IMR-90 (cell line): ENCODE data around the gene NRCAM. TPM values are rescaled to one million over a fixed set of nuclear protein-coding genes. Genes with fewer than 3 reads are reported as not detected.

Experiments used
- ATAC-seq: fragments of 200-7000 bp; cut with Tn5 transposase; 2 replicates; pipeline ENCODE4 v1.9.1; 2020; ENCODE audit warnings: low read depth, mild to moderate bottlenecking, moderate library complexity
- BruUV-seq: library from RNA; stranded (reverse); fragments of 400-500 nt; replicated peaks from 2 replicates; lab custom pipeline; 2021; lab: Mats Ljungman, UMichigan
- CTCF ChIA-PET: fragments of 300-600 bp; formaldehyde crosslinking; extraction: SDS; loops from one replicate; lab custom pipeline; 2021; ENCODE audit warnings: antibody characterized with exemption; lab: Yijun Ruan, JAX
- POLR2A ChIA-PET: fragments of 300-600 bp; sonication (Branson Sonifier 250); formaldehyde crosslinking; loops from one replicate; lab custom pipeline; 2022; ENCODE audit warnings: antibody characterized with exemption; ENCODE audit not compliant: unreplicated experiment; lab: Charles Lee
- DNase-seq: peaks from one replicate; pipeline ENCODE4 v3.0.0; 2013
- H2AFZ ChIP-seq: replicated peaks from 2 replicates; pipeline ENCODE3; 2013; ENCODE audit warnings: low read length, mild to moderate bottlenecking; ENCODE audit not compliant: poor library complexity
- H2AK5ac ChIP-seq: 2 replicates; pipeline ENCODE4 v1.6.1; 2013; ENCODE audit warnings: low read depth, low read length, inconsistent platforms
- H2AK9ac ChIP-seq: replicated peaks from 2 replicates; pipeline ENCODE3; 2013; ENCODE audit warnings: mild to moderate bottlenecking, low read depth, low read length, moderate library complexity; ENCODE audit not compliant: poor library complexity
- H2BK120ac ChIP-seq: 2 replicates; pipeline ENCODE4 v1.6.1; 2013; ENCODE audit warnings: low read depth, low read length, inconsistent platforms
- H2BK15ac ChIP-seq: 3 replicates; pipeline ENCODE4 v1.6.1; 2013; ENCODE audit warnings: low read depth, low read length, inconsistent platforms
- H2BK20ac ChIP-seq: 2 replicates; pipeline ENCODE4 v1.6.1; 2013; ENCODE audit warnings: low read depth, mild to moderate bottlenecking, inconsistent platforms, low read length, moderate library complexity
- H2BK5ac ChIP-seq: 2 replicates; pipeline ENCODE4 v1.6.1; 2013; ENCODE audit warnings: mild to moderate bottlenecking, low read depth, low read length, inconsistent platforms; ENCODE audit not compliant: poor library complexity, severe bottlenecking
- H3K14ac ChIP-seq: replicated peaks from 2 replicates; pipeline ENCODE4 v1.6.1; 2013; ENCODE audit warnings: low read depth, low read length, inconsistent platforms
- H3K18ac ChIP-seq: 2 replicates; pipeline ENCODE4 v1.6.1; 2013; ENCODE audit warnings: low read depth, low read length, control low read depth
- H3K23ac ChIP-seq: 2 replicates; pipeline ENCODE4 v1.6.1; 2013; ENCODE audit warnings: low read depth, low read length, inconsistent platforms
- H3K27ac ChIP-seq: 2 replicates; pipeline ENCODE4 v1.5.1; 2013; ENCODE audit warnings: mild to moderate bottlenecking, control low read depth, low read length; ENCODE audit not compliant: insufficient read depth
- H3K27me3 ChIP-seq: 2 replicates; pipeline ENCODE4 v1.6.1; 2013; ENCODE audit warnings: low read length; ENCODE audit not compliant: control insufficient read depth, insufficient read depth
- H3K36me3 ChIP-seq: 2 replicates; pipeline ENCODE4 v1.6.1; 2013; ENCODE audit warnings: low read length, mixed read lengths; ENCODE audit not compliant: control insufficient read depth, insufficient read depth
- H3K4ac ChIP-seq: 2 replicates; pipeline ENCODE4 v1.6.1; 2013; ENCODE audit warnings: low read depth, low read length, inconsistent platforms
- H3K4me1 ChIP-seq: 2 replicates; pipeline ENCODE4 v1.6.1; 2013; ENCODE audit warnings: low read length, mixed read lengths; ENCODE audit not compliant: control insufficient read depth, insufficient read depth
- H3K4me2 ChIP-seq: 2 replicates; pipeline ENCODE4 v1.6.1; 2013; ENCODE audit warnings: low read depth, mild to moderate bottlenecking, control low read depth, low read length, moderate library complexity
- H3K4me3 ChIP-seq: 2 replicates; pipeline ENCODE4 v1.5.1; 2013; ENCODE audit warnings: low read depth, mild to moderate bottlenecking, control low read depth, low read length, moderate library complexity; ENCODE audit not compliant: insufficient read depth
- H3K56ac ChIP-seq: 2 replicates; pipeline ENCODE4 v1.6.1; 2013; ENCODE audit warnings: low read length, inconsistent platforms; ENCODE audit not compliant: insufficient read depth; ENCODE audit errors: extremely low read depth
- H3K79me1 ChIP-seq, 2 experiments: 2 replicates each; pipeline ENCODE4 v1.6.1; 2013; ENCODE audit warnings: low read length in 2 of 2, inconsistent platforms in 1 of 2, low read depth in 1 of 2
- H3K9ac ChIP-seq: 2 replicates; pipeline ENCODE4 v1.6.1; 2013; ENCODE audit warnings: low read depth, low read length, control low read depth
- H3K9me1 ChIP-seq: 2 replicates; pipeline ENCODE4 v1.6.1; 2013; ENCODE audit warnings: low read length, inconsistent platforms; ENCODE audit not compliant: insufficient read depth
- H3K9me3 ChIP-seq: 2 replicates; pipeline ENCODE4 v1.6.1; 2013; ENCODE audit warnings: low read length; ENCODE audit not compliant: control insufficient read depth, insufficient read depth
- H4K20me1 ChIP-seq: 2 replicates; pipeline ENCODE4 v1.6.1; 2013; ENCODE audit warnings: low read length, inconsistent platforms; ENCODE audit not compliant: insufficient read depth
- H4K5ac ChIP-seq: 2 replicates; pipeline ENCODE4 v1.6.1; 2013; ENCODE audit warnings: mild to moderate bottlenecking, low read depth, low read length, control low read depth
- H4K8ac ChIP-seq, 2 experiments: 2 replicates each; pipeline ENCODE4 v1.6.1; 2013; ENCODE audit warnings: low read depth in 2 of 2, low read length in 2 of 2, control low read depth in 1 of 2, inconsistent platforms in 1 of 2
- H4K91ac ChIP-seq: 2 replicates; pipeline ENCODE4 v1.6.1; 2013; ENCODE audit warnings: low read depth, low read length, inconsistent platforms; ENCODE audit not compliant: insufficient read depth
- BHLHE40 ChIP-seq: fragments of 150-350 bp; IDR thresholded peaks from 2 replicates; pipeline ENCODE4 v1.6.1; 2016; ENCODE audit warnings: mild to moderate bottlenecking, low read depth, low read length
- CEBPB ChIP-seq: IDR thresholded peaks from 2 replicates; pipeline ENCODE4 v1.6.1; 2012; ENCODE audit warnings: low read depth, low read length, improper control_type of control experiment
- CHD1 ChIP-seq: IDR thresholded peaks from 2 replicates; pipeline ENCODE4 v1.6.1; 2012; ENCODE audit warnings: low read depth, low read length, improper control_type of control experiment
- FOS ChIP-seq: fragments of 150-350 bp; IDR thresholded peaks from 2 replicates; pipeline ENCODE4 v1.6.1; 2016; ENCODE audit warnings: low read depth, low read length
- MAFK ChIP-seq: IDR thresholded peaks from 2 replicates; pipeline ENCODE4 v1.6.1; 2012; ENCODE audit warnings: low read depth, low read length, improper control_type of control experiment
- MAZ ChIP-seq: IDR thresholded peaks from 2 replicates; pipeline ENCODE4 v1.6.1; 2012; ENCODE audit warnings: low read depth, mild to moderate bottlenecking, low read length, improper control_type of control experiment, moderate library complexity, borderline replicate concordance
- MXI1 ChIP-seq: IDR thresholded peaks from 2 replicates; pipeline ENCODE4 v1.6.1; 2012; ENCODE audit warnings: low read depth, mild to moderate bottlenecking, low read length, moderate library complexity, borderline replicate concordance
- POLR2A ChIP-seq: IDR thresholded peaks from 2 replicates; pipeline ENCODE4 v1.6.1; 2012; ENCODE audit warnings: mild to moderate bottlenecking, low read depth, low read length
- RAD21 ChIP-seq: IDR thresholded peaks from 2 replicates; pipeline ENCODE4 v1.6.1; 2012; ENCODE audit warnings: low read length, improper control_type of control experiment
- RCOR1 ChIP-seq: IDR thresholded peaks from 2 replicates; pipeline ENCODE4 v1.6.1; 2012; ENCODE audit warnings: mild to moderate bottlenecking, low read length, improper control_type of control experiment; ENCODE audit not compliant: insufficient replicate concordance
- RFX5 ChIP-seq: IDR thresholded peaks from 2 replicates; pipeline ENCODE4 v1.8.0; 2012; ENCODE audit warnings: low read depth, mild to moderate bottlenecking, low read length, moderate library complexity
- SMC3 ChIP-seq: fragments of 150-350 bp; IDR thresholded peaks from 2 replicates; pipeline ENCODE4 v1.6.1; 2016; ENCODE audit warnings: low read depth, mild to moderate bottlenecking, antibody characterized with exemption, low read length, moderate library complexity
- WGBS, 2 experiments: methylation state at CpG; one replicate each; pipeline versions ENCODE4 v1.1.5 to v1.1.7; 2013; ENCODE audit warnings: missing lambda C conversion rate in 2 of 2; ENCODE audit not compliant: insufficient read length in 1 of 2; ENCODE audit errors: extremely low coverage in 2 of 2; 5-methylcytosine and 5-hydroxymethylcytosine counted together
- dilution Hi-C: fragments of 300-500 bp; cut with HindIII; formaldehyde crosslinking; loops from one replicate; pipeline ENCODE4 v1.14.3; 2018; ENCODE audit warnings: low sequenced_read_pairs; ENCODE audit not compliant: unreplicated experiment
- in situ Hi-C: fragments of 300-500 bp; cut with MboI; formaldehyde crosslinking; loops from 3 replicates; pipeline ENCODE4 v1.14.3; 2019; ENCODE audit warnings: low sequenced_read_pairs, inconsistent platforms, mixed read lengths
- intact Hi-C: fragments of 100-400 bp; cut with micrococcal nuclease; formaldehyde crosslinking; loops from 2 replicates; pipeline ENCODE4 v1.10.0; 2022
- polyA plus RNA-seq, 3 experiments: library from polyadenylated mRNA; depleted of rRNA; stranded (reverse); fragments of >200 nt; gene quantifications; 2 replicates each; pipeline ENCODE4 v1.2.3, GENCODE V29; 2012; ENCODE audit warnings: low replicate concordance in 1 of 3
- total RNA-seq: library from RNA; depleted of rRNA; stranded (reverse); fragments of >200 nt; gene quantifications from 2 replicates; pipeline ENCODE4 v1.2.3, GENCODE V29; 2012
- TF ChIP-seq, protein P1 (sequence below): conservative IDR thresholded peaks from 2 replicates; pipeline ENCODE4 v1.5.1; 2012; ENCODE audit warnings: mild to moderate bottlenecking, low read depth, low read length, improper control_type of control experiment

NRCAM gene
- total and polyA plus RNA-seq, 2 of the 4 experiments (the other 2 are of a cell fraction) = 0.46 to 1.1 TPM

DNA sequence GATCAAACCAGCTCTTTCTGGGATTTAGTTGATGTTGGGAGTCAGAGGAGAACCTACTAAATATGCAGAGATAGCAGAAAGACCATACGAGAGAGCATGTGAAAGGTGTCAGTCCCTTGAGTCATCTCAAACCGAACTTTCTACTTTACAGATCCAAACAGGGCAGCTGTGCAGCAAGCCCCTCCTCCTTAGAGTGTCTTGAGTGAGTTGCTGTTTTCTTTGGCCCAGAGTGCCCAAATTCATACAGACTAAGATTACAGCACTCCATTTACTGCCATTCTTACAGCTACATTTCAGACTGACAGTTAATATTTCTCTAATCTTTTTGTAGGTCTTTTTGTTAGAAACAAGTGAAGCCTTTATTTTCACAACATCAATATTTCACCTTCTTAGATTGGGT, 53.4 kb downstream of the NRCAM start:
- Histone ChIP-seq H3K79me1 (no peaks in the 10 kb centered on the region), H4K91ac (no peak overlapping the region), H3K4ac (no peak overlapping the region), H2BK120ac (no peak overlapping the region), H3K9me1 (no peaks in the 10 kb centered on the region), H3K9me3 (no peaks in the 10 kb centered on the region), H3K18ac (no peak overlapping the region), H3K56ac (no peak overlapping the region), H2BK20ac (no peak overlapping the region), H3K4me1 (no peaks in the 10 kb centered on the region), H3K9ac (no peak overlapping the region), H2AK5ac (no peak overlapping the region), H3K27me3 (peaks cover 18% of the 10 kb centered on the region), H3K4me2 (no peak overlapping the region), H3K27ac (no peak overlapping the region), H2BK5ac (no peak overlapping the region), H4K8ac (no peak overlapping the region), H3K36me3 (no peaks in the 10 kb centered on the region), H4K20me1 (no peaks in the 10 kb centered on the region), H2AK9ac (no peak overlapping the region), H3K23ac (no peak overlapping the region), H3K4me3 (no peak overlapping the region), H2BK15ac (no peak overlapping the region), H2AFZ (no peak overlapping the region), H3K14ac (no peak overlapping the region), H4K5ac (no peak overlapping the region)
- DNase-seq (no peak), ATAC-seq (no peak)
- dilution Hi-C loops (no loop called here), intact Hi-C loops (no loop called here), in situ Hi-C loops (no loop called here)
- BruUV-seq = no TSS peak
- CTCF ChIA-PET = interaction anchor here (0.6 kb wide), 1 partner anchor 51 kb away, joined by 3 read pairs; no protein-coding TSS in a partner anchor
- no peak for TF ChIP-seq RFX5
- no peak for TF ChIP-seq SMC3
- TF ChIP-seq MXI1 = no peak
- TF ChIP-seq MAFK = no peak
- TF ChIP-seq, protein P1, sequence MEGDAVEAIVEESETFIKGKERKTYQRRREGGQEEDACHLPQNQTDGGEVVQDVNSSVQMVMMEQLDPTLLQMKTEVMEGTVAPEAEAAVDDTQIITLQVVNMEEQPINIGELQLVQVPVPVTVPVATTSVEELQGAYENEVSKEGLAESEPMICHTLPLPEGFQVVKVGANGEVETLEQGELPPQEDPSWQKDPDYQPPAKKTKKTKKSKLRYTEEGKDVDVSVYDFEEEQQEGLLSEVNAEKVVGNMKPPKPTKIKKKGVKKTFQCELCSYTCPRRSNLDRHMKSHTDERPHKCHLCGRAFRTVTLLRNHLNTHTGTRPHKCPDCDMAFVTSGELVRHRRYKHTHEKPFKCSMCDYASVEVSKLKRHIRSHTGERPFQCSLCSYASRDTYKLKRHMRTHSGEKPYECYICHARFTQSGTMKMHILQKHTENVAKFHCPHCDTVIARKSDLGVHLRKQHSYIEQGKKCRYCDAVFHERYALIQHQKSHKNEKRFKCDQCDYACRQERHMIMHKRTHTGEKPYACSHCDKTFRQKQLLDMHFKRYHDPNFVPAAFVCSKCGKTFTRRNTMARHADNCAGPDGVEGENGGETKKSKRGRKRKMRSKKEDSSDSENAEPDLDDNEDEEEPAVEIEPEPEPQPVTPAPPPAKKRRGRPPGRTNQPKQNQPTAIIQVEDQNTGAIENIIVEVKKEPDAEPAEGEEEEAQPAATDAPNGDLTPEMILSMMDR = no peak
- TF ChIP-seq FOS = no peak
- no peak for TF ChIP-seq CEBPB
- TF ChIP-seq MAZ = no peak
- no peak for TF ChIP-seq RAD21
- TF ChIP-seq RCOR1 = no peak
- TF ChIP-seq BHLHE40 = no peak
- no peak for TF ChIP-seq POLR2A
- no peak for TF ChIP-seq CHD1
- POLR2A ChIA-PET = no interaction called here
- WGBS, 2 experiments = no CpG with 5 or more reads among the region's 2 CpGs
